8988T (cell line): ENCODE data around the gene RMP24.
"Not testable (repeated sequence)": the region's sequence is repeated elsewhere in the genome, so short reads cannot be mapped to it uniquely, and the experiment has no call there.

Experiments used
- DNase-seq: peaks from one replicate; pipeline ENCODE4 v3.0.0; 2011

Gene RMP24

GRCh38 chr18:35972197-35973000, at the start of gene RMP24:
Gene RMP24 (plus strand): TSS chr18:35972679.
- peak; percentile 71 for DNase-seq

- DNase-seq: no peak
Observed at GRCh38 chr18:35923939-35924684, 48.4 kb upstream of the RMP24 start.

GRCh38 chr18:35926884-35927283, 45.6 kb upstream of the RMP24 start:
- DNase-seq: no peak

GRCh38 chr18:35927430-35927829, 45.0 kb upstream of the RMP24 start:
- no peak for DNase-seq

- DNase-seq: no peak
Observed at GRCh38 chr18:35933982-35934381, 38.5 kb upstream of the RMP24 start.

GRCh38 chr18:35934891-35935290, 37.6 kb upstream of the RMP24 start:
- no peak for DNase-seq

GRCh38 chr18:35935805-35936204, 36.7 kb upstream of the RMP24 start:
- DNase-seq: no peak

- no peak for DNase-seq
Observed at GRCh38 chr18:35936951-35937350, 35.5 kb upstream of the RMP24 start.

GRCh38 chr18:35938158-35938557, 34.3 kb upstream of the RMP24 start:
- DNase-seq: no peak

GRCh38 chr18:35938562-35938961, 33.9 kb upstream of the RMP24 start:
- DNase-seq: no peak

- DNase-seq: no peak
Observed at GRCh38 chr18:35939138-35939537, 33.3 kb upstream of the RMP24 start.

- DNase-seq: no peak
Observed at GRCh38 chr18:35941299-35941698, 31.2 kb upstream of the RMP24 start.

- no peak for DNase-seq
Observed at GRCh38 chr18:35942133-35942532, 30.3 kb upstream of the RMP24 start.

- no peak for DNase-seq
Observed at GRCh38 chr18:35942661-35943060, 29.8 kb upstream of the RMP24 start.

- DNase-seq: no peak
Observed at GRCh38 chr18:35948080-35948479, 24.4 kb upstream of the RMP24 start.

GRCh38 chr18:35949090-35949489, 23.4 kb upstream of the RMP24 start:
- DNase-seq: no peak

- no peak for DNase-seq
Observed at GRCh38 chr18:35949903-35950627, 22.4 kb upstream of the RMP24 start.

GRCh38 chr18:35950628-35950982, 21.9 kb upstream of the RMP24 start:
- DNase-seq: no peak

GRCh38 chr18:35953688-35954087, 18.8 kb upstream of the RMP24 start:
- DNase-seq: no peak

- no peak for DNase-seq
Observed at GRCh38 chr18:35956226-35956625, 16.3 kb upstream of the RMP24 start.

- DNase-seq: no peak
Observed at GRCh38 chr18:35962320-35962719, 10.2 kb upstream of the RMP24 start.

GRCh38 chr18:35964319-35964718, 8.2 kb upstream of the RMP24 start:
- DNase-seq: no peak

- not testable (repeated sequence) for DNase-seq
Observed at GRCh38 chr18:35967866-35968265, 4.6 kb upstream of the RMP24 start.
